SK-N-SH treated with all-trans-retinoic acid at 6 μM for 48 hours (cell line): ENCODE results near the gene CIB1.

Experiments used
- ATAC-seq: fragments of 200-7000 bp; cut with Tn5 transposase; 3 replicates; pipeline ENCODE4 v1.9.1; 2020; ENCODE audit warnings: mild to moderate bottlenecking, moderate library complexity
- ARNTL ChIP-seq: fragments of 450-650 bp; formaldehyde crosslinking; IDR thresholded peaks from 2 replicates; pipeline ENCODE4 v1.5.0; 2020; ENCODE audit warnings: low read depth, mild to moderate bottlenecking, moderate library complexity, borderline replicate concordance
- CSDC2 ChIP-seq: fragments of 250-450 bp; sonication (Bioruptor Pico); IDR thresholded peaks from 2 replicates; pipeline ENCODE4 v1.5.0; 2020; ENCODE audit warnings: mild to moderate bottlenecking, moderate library complexity
- GLIS3 ChIP-seq: fragments of 250-450 bp; sonication (Bioruptor Pico); IDR thresholded peaks from 2 replicates; pipeline ENCODE4 v1.5.0; 2020; ENCODE audit warnings: mild to moderate bottlenecking, moderate library complexity
- ISL1 ChIP-seq: fragments of 250-450 bp; sonication (Bioruptor Pico); IDR thresholded peaks from 2 replicates; pipeline ENCODE4 v2.1.2; 2022; ENCODE audit warnings: mild to moderate bottlenecking, moderate library complexity
- OSR1 ChIP-seq: fragments of 250-450 bp; sonication (Bioruptor Pico); IDR thresholded peaks from 2 replicates; pipeline ENCODE4 v1.8.0; 2022; ENCODE audit warnings: moderate library complexity, mild to moderate bottlenecking, inconsistent platforms
- POU6F1 ChIP-seq: fragments of 250-450 bp; sonication (Bioruptor Pico); IDR thresholded peaks from 2 replicates; pipeline ENCODE4 v1.8.0; 2021; ENCODE audit warnings: low read depth, mild to moderate bottlenecking, moderate library complexity, borderline replicate concordance
- RARB ChIP-seq: fragments of 250-450 bp; sonication (Bioruptor Pico); IDR thresholded peaks from 2 replicates; pipeline ENCODE4 v1.8.0; 2021; ENCODE audit warnings: mild to moderate bottlenecking, moderate library complexity
- SNAI2 ChIP-seq: fragments of 250-450 bp; sonication (Bioruptor Pico); IDR thresholded peaks from 2 replicates; pipeline ENCODE4 v1.5.0; 2020; ENCODE audit warnings: mild to moderate bottlenecking, moderate library complexity
- TCF4 ChIP-seq: fragments of 250-450 bp; sonication (Bioruptor Pico); IDR thresholded peaks from 2 replicates; pipeline ENCODE4 v1.8.0; 2021; ENCODE audit warnings: mild to moderate bottlenecking, moderate library complexity, borderline replicate concordance
- TOX ChIP-seq: fragments of 250-450 bp; sonication (Bioruptor Pico); IDR thresholded peaks from 2 replicates; pipeline ENCODE4 v1.8.0; 2021; ENCODE audit warnings: mild to moderate bottlenecking, moderate library complexity, borderline replicate concordance
- TSHZ2 ChIP-seq: fragments of 250-450 bp; sonication (Bioruptor Pico); IDR thresholded peaks from 2 replicates; pipeline ENCODE4 v1.5.0; 2020; ENCODE audit warnings: mild to moderate bottlenecking, moderate library complexity
- ZC3H10 ChIP-seq: fragments of 250-450 bp; sonication (Bioruptor Pico); IDR thresholded peaks from 2 replicates; pipeline ENCODE4 v1.5.1; 2021; ENCODE audit warnings: mild to moderate bottlenecking, moderate library complexity
- ZFP3 ChIP-seq: fragments of 250-450 bp; sonication (Bioruptor Pico); IDR thresholded peaks from 2 replicates; pipeline ENCODE4 v1.5.0; 2020; ENCODE audit warnings: mild to moderate bottlenecking, moderate library complexity
- ZNF565 ChIP-seq: fragments of 450-650 bp; formaldehyde crosslinking; conservative IDR thresholded peaks from 2 replicates; pipeline ENCODE4 v1.5.0; 2020; ENCODE audit warnings: low read depth, mild to moderate bottlenecking, moderate library complexity
- ZNF8 ChIP-seq: fragments of 450-650 bp; formaldehyde crosslinking; IDR thresholded peaks from 2 replicates; pipeline ENCODE4 v1.5.0; 2020; ENCODE audit warnings: mild to moderate bottlenecking, moderate library complexity
- TF ChIP-seq, protein P1 (sequence below): fragments of 250-450 bp; sonication (Bioruptor Pico); IDR thresholded peaks from 2 replicates; pipeline ENCODE4 v1.5.1; 2020; ENCODE audit warnings: low read depth, mild to moderate bottlenecking, moderate library complexity
- TF ChIP-seq, protein P2 (sequence below): fragments of 250-450 bp; sonication (Bioruptor Pico); IDR thresholded peaks from 2 replicates; pipeline ENCODE4 v1.5.1; 2021; ENCODE audit warnings: mild to moderate bottlenecking, moderate library complexity
- TF ChIP-seq, protein P3 (sequence below): fragments of 250-450 bp; sonication (Bioruptor Pico); IDR thresholded peaks from 2 replicates; pipeline ENCODE4 v1.8.0; 2020; ENCODE audit warnings: mild to moderate bottlenecking, moderate library complexity, borderline replicate concordance

CIB1 gene

DNA sequence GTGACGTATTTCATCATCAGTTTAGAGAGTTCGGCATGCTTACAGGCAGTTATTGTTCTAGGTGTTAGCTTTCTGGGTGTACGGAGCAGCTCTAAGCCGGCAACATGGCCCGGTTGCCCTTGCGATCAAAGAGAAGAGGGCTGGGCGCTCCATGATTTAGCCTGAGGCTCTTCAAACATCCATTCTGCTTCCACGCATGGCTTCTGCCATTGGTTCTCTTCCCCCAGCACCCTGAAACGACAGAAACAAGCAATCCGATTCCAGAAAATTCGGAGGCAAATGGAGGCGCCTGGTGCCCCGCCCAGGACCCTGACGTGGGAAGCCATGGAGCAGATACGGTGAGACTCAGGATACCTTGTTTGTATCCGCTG is 32.3 kb upstream of the CIB1 start:
- ATAC-seq, result peak; percentile 62
- TF ChIP-seq ISL1 (CRISPR knock-in tag) (no peak), ARNTL (CRISPR knock-in tag) (no peak), POU6F1 (CRISPR knock-in tag) (no peak)
- TF ChIP-seq, all 23 proteins: peak for 0

GRCh38 chr15:90265271-90266060 is 31.7 kb upstream of the CIB1 start, which contains the start of gene NGRN:
Gene NGRN (plus strand): TSS chr15:90265672. CDS start chr15:90265713, 41 bp downstream.
- TF ChIP-seq RARB (CRISPR knock-in tag) (no peak), TCF4 (CRISPR knock-in tag) (0 out of 2 replicates have a peak, but pooled peaks have one; percentile 5), TOX (CRISPR knock-in tag) (no peak), TSHZ2 (no peak), ZNF8 (CRISPR knock-in tag) (peak; percentile 56; the same call in 1 of the 2 replicates), ZC3H10 (CRISPR knock-in tag) (no peak), POU6F1 (CRISPR knock-in tag) (no peak), CSDC2 (CRISPR knock-in tag) (no peak), SNAI2 (CRISPR knock-in tag) (no peak; the same call in 1 of the 2 replicates), ZNF565 (no peak), GLIS3 (no peak), OSR1 (CRISPR knock-in tag) (no peak), ZFP3 (CRISPR knock-in tag) (0 out of 2 replicates have a peak, but pooled peaks have one; percentile 20)
- TF ChIP-seq, protein P1, sequence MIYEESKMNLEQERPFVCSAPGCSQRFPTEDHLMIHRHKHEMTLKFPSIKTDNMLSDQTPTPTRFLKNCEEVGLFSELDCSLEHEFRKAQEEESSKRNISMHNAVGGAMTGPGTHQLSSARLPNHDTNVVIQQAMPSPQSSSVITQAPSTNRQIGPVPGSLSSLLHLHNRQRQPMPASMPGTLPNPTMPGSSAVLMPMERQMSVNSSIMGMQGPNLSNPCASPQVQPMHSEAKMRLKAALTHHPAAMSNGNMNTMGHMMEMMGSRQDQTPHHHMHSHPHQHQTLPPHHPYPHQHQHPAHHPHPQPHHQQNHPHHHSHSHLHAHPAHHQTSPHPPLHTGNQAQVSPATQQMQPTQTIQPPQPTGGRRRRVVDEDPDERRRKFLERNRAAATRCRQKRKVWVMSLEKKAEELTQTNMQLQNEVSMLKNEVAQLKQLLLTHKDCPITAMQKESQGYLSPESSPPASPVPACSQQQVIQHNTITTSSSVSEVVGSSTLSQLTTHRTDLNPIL (CRISPR knock-in tag), result no peak
- TF ChIP-seq, protein P2, sequence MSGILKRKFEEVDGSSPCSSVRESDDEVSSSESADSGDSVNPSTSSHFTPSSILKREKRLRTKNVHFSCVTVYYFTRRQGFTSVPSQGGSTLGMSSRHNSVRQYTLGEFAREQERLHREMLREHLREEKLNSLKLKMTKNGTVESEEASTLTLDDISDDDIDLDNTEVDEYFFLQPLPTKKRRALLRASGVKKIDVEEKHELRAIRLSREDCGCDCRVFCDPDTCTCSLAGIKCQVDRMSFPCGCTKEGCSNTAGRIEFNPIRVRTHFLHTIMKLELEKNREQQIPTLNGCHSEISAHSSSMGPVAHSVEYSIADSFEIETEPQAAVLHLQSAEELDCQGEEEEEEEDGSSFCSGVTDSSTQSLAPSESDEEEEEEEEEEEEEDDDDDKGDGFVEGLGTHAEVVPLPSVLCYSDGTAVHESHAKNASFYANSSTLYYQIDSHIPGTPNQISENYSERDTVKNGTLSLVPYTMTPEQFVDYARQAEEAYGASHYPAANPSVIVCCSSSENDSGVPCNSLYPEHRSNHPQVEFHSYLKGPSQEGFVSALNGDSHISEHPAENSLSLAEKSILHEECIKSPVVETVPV (CRISPR knock-in tag), result no peak
- TF ChIP-seq, protein P3, sequence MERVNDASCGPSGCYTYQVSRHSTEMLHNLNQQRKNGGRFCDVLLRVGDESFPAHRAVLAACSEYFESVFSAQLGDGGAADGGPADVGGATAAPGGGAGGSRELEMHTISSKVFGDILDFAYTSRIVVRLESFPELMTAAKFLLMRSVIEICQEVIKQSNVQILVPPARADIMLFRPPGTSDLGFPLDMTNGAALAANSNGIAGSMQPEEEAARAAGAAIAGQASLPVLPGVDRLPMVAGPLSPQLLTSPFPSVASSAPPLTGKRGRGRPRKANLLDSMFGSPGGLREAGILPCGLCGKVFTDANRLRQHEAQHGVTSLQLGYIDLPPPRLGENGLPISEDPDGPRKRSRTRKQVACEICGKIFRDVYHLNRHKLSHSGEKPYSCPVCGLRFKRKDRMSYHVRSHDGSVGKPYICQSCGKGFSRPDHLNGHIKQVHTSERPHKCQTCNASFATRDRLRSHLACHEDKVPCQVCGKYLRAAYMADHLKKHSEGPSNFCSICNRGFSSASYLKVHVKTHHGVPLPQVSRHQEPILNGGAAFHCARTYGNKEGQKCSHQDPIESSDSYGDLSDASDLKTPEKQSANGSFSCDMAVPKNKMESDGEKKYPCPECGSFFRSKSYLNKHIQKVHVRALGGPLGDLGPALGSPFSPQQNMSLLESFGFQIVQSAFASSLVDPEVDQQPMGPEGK (CRISPR knock-in tag), result peak; percentile 48; the same call in 1 of the 2 replicates
- peak; percentile 95 for ATAC-seq
